HG03378 (cell line): ENCODE results near the gene CCDC159.
A peak's percentile ranks its signal among the peaks of the same experiment; 100 is the strongest.
"Not testable (repeated sequence)": the region's sequence is repeated elsewhere in the genome, so short reads cannot be mapped to it uniquely, and the experiment has no call there.

Experiments used
- ATAC-seq: cut with Tn5 transposase; IDR thresholded peaks from one replicate; pipeline ENCODE4 v1.9.1; 2021; ENCODE audit warnings: mild to moderate bottlenecking, moderate library complexity; ENCODE audit not compliant: unreplicated experiment

The CCDC159 gene

GRCh38 chr19:11364296-11364904 is 18.1 kb downstream of the CCDC159 start:
- ATAC-seq: no peak

GRCh38 chr19:11364935-11365334 is 18.6 kb downstream of the CCDC159 start:
- ATAC-seq: no peak

- no peak for ATAC-seq
Observed at GRCh38 chr19:11365557-11366117, 19.3 kb downstream of the CCDC159 start.

- ATAC-seq: no peak
Observed at GRCh38 chr19:11367528-11367927, 21.2 kb downstream of the CCDC159 start.

GRCh38 chr19:11370744-11371143 is 24.4 kb downstream of the CCDC159 start:
- ATAC-seq: no peak

- ATAC-seq: no peak
Observed at GRCh38 chr19:11373166-11373884, 27.0 kb downstream of the CCDC159 start.

GRCh38 chr19:11373885-11374432 is 27.6 kb downstream of the CCDC159 start:
- no peak for ATAC-seq

GRCh38 chr19:11374433-11375142 is 28.3 kb downstream of the CCDC159 start, which contains the start of gene SWSAP1:
TSS of gene SWSAP1 (plus strand) at chr19:11374666. CDS start at chr19:11374681, 15 bp downstream.
- peak; percentile 86 for ATAC-seq

- no peak for ATAC-seq
Observed at GRCh38 chr19:11375143-11375948, 29.0 kb downstream of the CCDC159 start.

GRCh38 chr19:11377237-11377636 is 30.9 kb downstream of the CCDC159 start:
- no peak for ATAC-seq

GRCh38 chr19:11377756-11378155 is 31.4 kb downstream of the CCDC159 start:
- no peak for ATAC-seq

- no peak for ATAC-seq
Observed at GRCh38 chr19:11378319-11379189, 32.2 kb downstream of the CCDC159 start.

GRCh38 chr19:11379269-11379845 is 33.0 kb downstream of the CCDC159 start:
- not testable (repeated sequence) for ATAC-seq

- no peak for ATAC-seq
Observed at GRCh38 chr19:11379857-11380350, 33.6 kb downstream of the CCDC159 start.

- ATAC-seq: peak; percentile 74
Observed at GRCh38 chr19:11380653-11381537, 34.6 kb downstream of the CCDC159 start.

- ATAC-seq: no peak
Observed at GRCh38 chr19:11382898-11383705, 36.8 kb downstream of the CCDC159 start.

- no peak for ATAC-seq
Observed at GRCh38 chr19:11383706-11384048, 37.4 kb downstream of the CCDC159 start.
